Neural cell (in vitro differentiated cells): Measurements from ENCODE around the gene SERINC5. TPM values are rescaled to one million over a fixed set of nuclear protein-coding genes. Genes with fewer than 3 reads are reported as not detected.
"Not testable (repeated sequence)": the region's sequence is repeated elsewhere in the genome, so short reads cannot be mapped to it uniquely, and the experiment has no call there.

Experiments
- H2AFZ ChIP-seq: fragments of 200-600, 300-800 bp; sonication (generic), shearing (Covaris generic); 2 replicates; pipeline ENCODE4 v1.6.0; 2014; ENCODE audit warnings: low read depth, mild to moderate bottlenecking, antibody characterized with exemption, low read length, moderate library complexity
- H3F3A ChIP-seq: fragments of 200-600 bp; shearing (Covaris generic); 2 replicates; pipeline ENCODE4 v1.6.1; 2016; ENCODE audit warnings: mild to moderate bottlenecking, moderate library complexity, mixed read lengths, antibody characterized with exemption, low read length; ENCODE audit not compliant: insufficient read depth, poor library complexity, severe bottlenecking
- H3K27ac ChIP-seq: fragments of 200-600, 300-800 bp; sonication (generic), shearing (Covaris generic); 2 replicates; pipeline ENCODE4 v1.5.1; 2014; ENCODE audit warnings: mild to moderate bottlenecking, low read length, moderate library complexity
- H3K27me3 ChIP-seq: fragments of 300-800, 200-600 bp; sonication (generic), shearing (Covaris generic); 2 replicates; pipeline ENCODE4 v1.6.0; 2014; ENCODE audit warnings: mild to moderate bottlenecking, low read depth, low read length, moderate library complexity; ENCODE audit not compliant: insufficient read depth
- H3K36me3 ChIP-seq: fragments of 300-800, 200-600 bp; sonication (generic), shearing (Covaris generic); 2 replicates; pipeline ENCODE4 v1.5.1; 2014; ENCODE audit warnings: mild to moderate bottlenecking, antibody characterized with exemption, low read length, moderate library complexity; ENCODE audit not compliant: insufficient read depth
- H3K4me2 ChIP-seq: fragments of 300-800, 200-600 bp; sonication (generic), shearing (Covaris generic); 2 replicates; pipeline ENCODE4 v1.6.0; 2014; ENCODE audit warnings: mild to moderate bottlenecking, low read length
- H3K4me3 ChIP-seq: fragments of 300-800, 200-600 bp; sonication (generic), shearing (Covaris generic); 2 replicates; pipeline ENCODE4 v1.5.1; 2014; ENCODE audit warnings: mild to moderate bottlenecking, low read length, moderate library complexity
- H3K79me2 ChIP-seq: fragments of 200-600 bp; shearing (Covaris generic); replicated peaks from 2 replicates; pipeline ENCODE4 v1.6.0; 2014; ENCODE audit warnings: mild to moderate bottlenecking, low read length, moderate library complexity; ENCODE audit not compliant: insufficient read depth
- H3K9ac ChIP-seq: fragments of 300-800, 200-600 bp; sonication (generic), shearing (Covaris generic); 2 replicates; pipeline ENCODE4 v1.6.1; 2016; ENCODE audit warnings: mild to moderate bottlenecking, low read length, mixed read lengths
- H3K9me2 ChIP-seq: fragments of 200-600 bp; shearing (Covaris generic); 2 replicates; pipeline ENCODE4 v1.6.1; 2016; ENCODE audit warnings: mild to moderate bottlenecking, low read length, mixed read lengths; ENCODE audit not compliant: insufficient read depth
- H3K9me3 ChIP-seq: fragments of 200-600, 300-800 bp; sonication (generic), shearing (Covaris generic); 2 replicates; pipeline ENCODE4 v1.6.1; 2016; ENCODE audit warnings: mild to moderate bottlenecking, mixed run types, low read length, moderate library complexity, mixed read lengths
- H4K20me1 ChIP-seq: fragments of 200-600 bp; shearing (Covaris generic); 2 replicates; pipeline ENCODE4 v1.6.1; 2016; ENCODE audit warnings: mild to moderate bottlenecking, mixed run types; ENCODE audit not compliant: insufficient read depth
- EP300 ChIP-seq: fragments of 450-650 bp; conservative IDR thresholded peaks from 2 replicates; pipeline ENCODE4 v1.6.1; 2014; ENCODE audit warnings: antibody characterized with exemption, mild to moderate bottlenecking, moderate library complexity; ENCODE audit not compliant: poor library complexity, severe bottlenecking
- EZH2 ChIP-seq: fragments of 200-600, 300-800 bp; shearing (Covaris generic), sonication (generic); IDR thresholded peaks from 2 replicates; pipeline ENCODE4 v1.6.1; 2014; ENCODE audit warnings: antibody characterized with exemption, low read length, borderline replicate concordance, mild to moderate bottlenecking; ENCODE audit not compliant: insufficient read depth, poor library complexity, severe bottlenecking
- MXI1 ChIP-seq: fragments of 450-650 bp; conservative IDR thresholded peaks from 2 replicates; pipeline ENCODE4 v1.6.1; 2014; ENCODE audit warnings: antibody characterized with exemption, mild to moderate bottlenecking; ENCODE audit not compliant: poor library complexity, severe bottlenecking
- POLR2AphosphoS5 ChIP-seq: IDR thresholded peaks from 2 replicates; pipeline ENCODE4 v1.6.1; 2012
- RAD21 ChIP-seq: fragments of 450-650 bp; conservative IDR thresholded peaks from 2 replicates; pipeline ENCODE4 v1.6.1; 2014; ENCODE audit warnings: antibody characterized with exemption, mild to moderate bottlenecking, moderate library complexity
- SMC3 ChIP-seq: fragments of 450-650 bp; conservative IDR thresholded peaks from 2 replicates; pipeline ENCODE4 v1.6.1; 2014; ENCODE audit warnings: antibody characterized with exemption, mild to moderate bottlenecking, moderate library complexity; ENCODE audit not compliant: poor library complexity
- TAF1 ChIP-seq: IDR thresholded peaks from 2 replicates; pipeline ENCODE4 v1.6.1; 2012; ENCODE audit warnings: low read depth
- polyA plus RNA-seq: library from polyadenylated mRNA; depleted of rRNA; stranded (reverse); fragments of >200 nt; gene quantifications from 2 replicates; pipeline ENCODE4 v1.2.3, GENCODE V29; 2014
- TF ChIP-seq, protein P1 (sequence below): IDR thresholded peaks from 2 replicates; pipeline ENCODE4 v1.6.1; 2012; ENCODE audit warnings: borderline replicate concordance
- TF ChIP-seq, protein P2 (sequence below): fragments of 450-650 bp; IDR thresholded peaks from 2 replicates; pipeline ENCODE4 v1.5.1; 2014; ENCODE audit warnings: antibody characterized with exemption, mild to moderate bottlenecking, moderate library complexity; ENCODE audit not compliant: poor library complexity, severe bottlenecking

Gene SERINC5
- polyA plus RNA-seq, 1 donor from 2014 or later = 5.8 TPM

DNA sequence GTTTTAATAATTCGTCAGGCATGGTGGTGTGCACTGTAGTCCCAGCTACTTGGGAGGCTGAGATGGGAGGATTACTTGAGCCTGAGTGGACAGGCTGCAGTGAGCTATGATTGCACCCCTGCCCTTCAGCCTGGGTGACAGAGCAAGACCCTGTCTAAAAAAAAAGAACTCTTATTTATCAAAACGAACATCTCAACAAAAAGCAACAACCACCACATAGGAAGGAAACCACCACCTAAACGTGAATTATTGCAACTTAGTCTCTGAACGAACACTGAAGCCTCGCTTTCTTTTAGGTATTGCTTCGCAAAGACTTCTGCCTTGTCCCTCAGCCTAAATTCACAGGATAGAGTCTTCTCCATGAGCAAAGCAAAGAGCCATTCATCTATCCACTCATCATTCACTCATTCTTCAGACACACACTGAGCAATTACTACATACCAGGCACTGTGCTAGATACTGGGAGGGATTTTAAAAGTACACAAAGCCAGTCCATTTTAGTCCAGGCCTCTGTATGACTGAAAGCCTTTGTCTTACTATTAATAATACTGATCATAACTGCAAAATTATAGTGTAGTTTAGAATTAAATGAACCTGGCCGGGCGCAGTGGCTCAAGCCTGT is 163.3 kb downstream of the SERINC5 start:
- H3K9ac ChIP-seq = no peak overlapping the region
- no peak overlapping the region for H3K4me2 ChIP-seq
- no peak overlapping the region for H3K4me3 ChIP-seq
- no peaks in the 10 kb centered on the region for H3K36me3 ChIP-seq
- H3K27ac ChIP-seq = no peak overlapping the region
- H3K27me3 ChIP-seq = no peaks in the 10 kb centered on the region
- TF ChIP-seq EP300 (no peak), MXI1 (no peak)
- TF ChIP-seq, protein P1, sequence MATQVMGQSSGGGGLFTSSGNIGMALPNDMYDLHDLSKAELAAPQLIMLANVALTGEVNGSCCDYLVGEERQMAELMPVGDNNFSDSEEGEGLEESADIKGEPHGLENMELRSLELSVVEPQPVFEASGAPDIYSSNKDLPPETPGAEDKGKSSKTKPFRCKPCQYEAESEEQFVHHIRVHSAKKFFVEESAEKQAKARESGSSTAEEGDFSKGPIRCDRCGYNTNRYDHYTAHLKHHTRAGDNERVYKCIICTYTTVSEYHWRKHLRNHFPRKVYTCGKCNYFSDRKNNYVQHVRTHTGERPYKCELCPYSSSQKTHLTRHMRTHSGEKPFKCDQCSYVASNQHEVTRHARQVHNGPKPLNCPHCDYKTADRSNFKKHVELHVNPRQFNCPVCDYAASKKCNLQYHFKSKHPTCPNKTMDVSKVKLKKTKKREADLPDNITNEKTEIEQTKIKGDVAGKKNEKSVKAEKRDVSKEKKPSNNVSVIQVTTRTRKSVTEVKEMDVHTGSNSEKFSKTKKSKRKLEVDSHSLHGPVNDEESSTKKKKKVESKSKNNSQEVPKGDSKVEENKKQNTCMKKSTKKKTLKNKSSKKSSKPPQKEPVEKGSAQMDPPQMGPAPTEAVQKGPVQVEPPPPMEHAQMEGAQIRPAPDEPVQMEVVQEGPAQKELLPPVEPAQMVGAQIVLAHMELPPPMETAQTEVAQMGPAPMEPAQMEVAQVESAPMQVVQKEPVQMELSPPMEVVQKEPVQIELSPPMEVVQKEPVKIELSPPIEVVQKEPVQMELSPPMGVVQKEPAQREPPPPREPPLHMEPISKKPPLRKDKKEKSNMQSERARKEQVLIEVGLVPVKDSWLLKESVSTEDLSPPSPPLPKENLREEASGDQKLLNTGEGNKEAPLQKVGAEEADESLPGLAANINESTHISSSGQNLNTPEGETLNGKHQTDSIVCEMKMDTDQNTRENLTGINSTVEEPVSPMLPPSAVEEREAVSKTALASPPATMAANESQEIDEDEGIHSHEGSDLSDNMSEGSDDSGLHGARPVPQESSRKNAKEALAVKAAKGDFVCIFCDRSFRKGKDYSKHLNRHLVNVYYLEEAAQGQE = no peak
- H3K9me3 ChIP-seq = no peaks in the 10 kb centered on the region
- H3K79me2 ChIP-seq = no peaks in the 10 kb centered on the region
- no peaks in the 10 kb centered on the region for H3F3A ChIP-seq
- no peaks in the 10 kb centered on the region for H4K20me1 ChIP-seq
- H3K9me2 ChIP-seq = no peaks in the 10 kb centered on the region
- no peak overlapping the region for H2AFZ ChIP-seq

DNA sequence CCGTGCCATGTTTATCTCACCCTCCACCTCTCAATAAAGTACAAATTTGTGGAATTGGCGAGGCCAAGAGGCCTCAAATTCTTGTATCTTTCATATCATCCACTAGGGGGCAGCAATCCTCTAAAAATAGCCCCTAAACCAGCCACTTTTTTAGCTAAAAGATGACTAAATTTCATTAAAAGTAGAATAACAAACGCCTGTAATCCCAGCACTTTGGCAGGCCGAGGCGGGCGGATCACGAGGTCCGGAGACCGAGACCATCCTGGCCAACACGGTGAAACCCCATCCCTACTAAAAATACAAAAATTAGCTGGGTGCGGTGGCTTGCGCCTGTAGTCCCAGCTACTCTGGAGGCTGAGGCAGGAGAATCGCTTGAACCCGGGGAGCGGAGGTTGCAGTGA is 164.1 kb downstream of the SERINC5 start:
- not testable (repeated sequence) for H3K9me2 ChIP-seq, H3K27me3 ChIP-seq, H3K9me3 ChIP-seq, H3K36me3 ChIP-seq, H3K9ac ChIP-seq, H3K79me2 ChIP-seq, H3K27ac ChIP-seq, H3K4me2 ChIP-seq, H4K20me1 ChIP-seq, H2AFZ ChIP-seq, H3K4me3 ChIP-seq, H3F3A ChIP-seq
- TF ChIP-seq, protein P2, sequence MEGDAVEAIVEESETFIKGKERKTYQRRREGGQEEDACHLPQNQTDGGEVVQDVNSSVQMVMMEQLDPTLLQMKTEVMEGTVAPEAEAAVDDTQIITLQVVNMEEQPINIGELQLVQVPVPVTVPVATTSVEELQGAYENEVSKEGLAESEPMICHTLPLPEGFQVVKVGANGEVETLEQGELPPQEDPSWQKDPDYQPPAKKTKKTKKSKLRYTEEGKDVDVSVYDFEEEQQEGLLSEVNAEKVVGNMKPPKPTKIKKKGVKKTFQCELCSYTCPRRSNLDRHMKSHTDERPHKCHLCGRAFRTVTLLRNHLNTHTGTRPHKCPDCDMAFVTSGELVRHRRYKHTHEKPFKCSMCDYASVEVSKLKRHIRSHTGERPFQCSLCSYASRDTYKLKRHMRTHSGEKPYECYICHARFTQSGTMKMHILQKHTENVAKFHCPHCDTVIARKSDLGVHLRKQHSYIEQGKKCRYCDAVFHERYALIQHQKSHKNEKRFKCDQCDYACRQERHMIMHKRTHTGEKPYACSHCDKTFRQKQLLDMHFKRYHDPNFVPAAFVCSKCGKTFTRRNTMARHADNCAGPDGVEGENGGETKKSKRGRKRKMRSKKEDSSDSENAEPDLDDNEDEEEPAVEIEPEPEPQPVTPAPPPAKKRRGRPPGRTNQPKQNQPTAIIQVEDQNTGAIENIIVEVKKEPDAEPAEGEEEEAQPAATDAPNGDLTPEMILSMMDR = peak; percentile 87
- TF ChIP-seq SMC3 (peak; percentile 84), RAD21 (peak; percentile 89)

DNA sequence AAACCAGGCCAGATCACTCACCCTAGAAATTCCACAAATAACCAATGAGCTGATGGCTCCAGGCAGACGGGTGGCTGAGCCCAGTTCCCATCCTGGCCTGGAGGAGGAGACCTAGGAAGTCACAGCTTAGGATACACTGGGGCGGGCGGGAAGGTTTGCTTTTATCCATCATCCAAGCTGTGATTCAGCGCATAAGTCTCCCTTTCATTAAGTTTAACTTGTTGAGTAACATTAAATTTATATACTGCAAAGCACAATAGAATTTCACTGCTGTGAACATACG is 165.0 kb downstream of the SERINC5 start:
- Histone ChIP-seq H3F3A (no peaks in the 10 kb centered on the region), H2AFZ (no peak overlapping the region), H3K4me3 (no peak overlapping the region), H3K36me3 (no peaks in the 10 kb centered on the region), H3K9ac (no peak overlapping the region), H4K20me1 (no peaks in the 10 kb centered on the region), H3K4me2 (no peak overlapping the region), H3K9me3 (no peaks in the 10 kb centered on the region), H3K27ac (no peak overlapping the region), H3K9me2 (no peaks in the 10 kb centered on the region), H3K79me2 (no peaks in the 10 kb centered on the region), H3K27me3 (no peaks in the 10 kb centered on the region)
- no peak for TF ChIP-seq POLR2AphosphoS5
- no peak for TF ChIP-seq EZH2
- TF ChIP-seq SMC3 = no peak
- TF ChIP-seq MXI1 = no peak
- TF ChIP-seq, protein P1 = no peak
- no peak for TF ChIP-seq TAF1
- no peak for TF ChIP-seq RAD21
- TF ChIP-seq, protein P2 = no peak
- TF ChIP-seq EP300 = no peak
